NCI-H226 (cell line): ENCODE measurements around the gene HTRA3.

ENCODE experiments used
- DNase-seq: peaks from one replicate; pipeline ENCODE4 v3.0.0-alpha.2; 2015

Gene HTRA3

GRCh38 chr4:8250227-8250626, 19.3 kb upstream of the HTRA3 start:
- DNase-seq: no peak

- DNase-seq: no peak
Measured at GRCh38 chr4:8250637-8251036, 18.9 kb upstream of the HTRA3 start.

- no peak for DNase-seq
Measured at GRCh38 chr4:8251110-8251883, 18.3 kb upstream of the HTRA3 start.

GRCh38 chr4:8252301-8253173, 17.0 kb upstream of the HTRA3 start:
- no peak for DNase-seq

GRCh38 chr4:8254076-8254475, 15.5 kb upstream of the HTRA3 start:
- no peak for DNase-seq

GRCh38 chr4:8255698-8256441, 13.7 kb upstream of the HTRA3 start:
- DNase-seq: no peak

- DNase-seq: no peak
Measured at GRCh38 chr4:8257854-8258253, 11.7 kb upstream of the HTRA3 start.

- DNase-seq: no peak
Measured at GRCh38 chr4:8258552-8259212, 10.9 kb upstream of the HTRA3 start.

- DNase-seq: no peak
Measured at GRCh38 chr4:8259743-8260430, 9.7 kb upstream of the HTRA3 start.

- no peak for DNase-seq
Measured at GRCh38 chr4:8260656-8261111, 8.9 kb upstream of the HTRA3 start.

GRCh38 chr4:8261851-8262535, 7.6 kb upstream of the HTRA3 start:
- no peak for DNase-seq

- no peak for DNase-seq
Measured at GRCh38 chr4:8262637-8263322, 6.8 kb upstream of the HTRA3 start.

GRCh38 chr4:8263397-8263796, 6.2 kb upstream of the HTRA3 start:
- DNase-seq: no peak

- DNase-seq: no peak
Measured at GRCh38 chr4:8264106-8264505, 5.4 kb upstream of the HTRA3 start.

- DNase-seq: no peak
Measured at GRCh38 chr4:8265171-8265929, 4.2 kb upstream of the HTRA3 start.

GRCh38 chr4:8266088-8266487, 3.5 kb upstream of the HTRA3 start:
- DNase-seq: no peak

- no peak for DNase-seq
Measured at GRCh38 chr4:8266508-8266907, 3.0 kb upstream of the HTRA3 start.

- peak; percentile 44 for DNase-seq
Measured at GRCh38 chr4:8267077-8267476, 2.5 kb upstream of the HTRA3 start.

- DNase-seq: no peak
Measured at GRCh38 chr4:8268211-8268610, 1.3 kb upstream of the HTRA3 start.

- DNase-seq: no peak
Measured at GRCh38 chr4:8268901-8269534, 536 bp upstream of the HTRA3 start.
